ENCODE measurements around the gene GPR32. TPM values are rescaled to one million over a fixed set of nuclear protein-coding genes. Genes with fewer than 3 reads are reported as not detected.
A peak's percentile ranks its signal among the peaks of the same experiment; 100 is the strongest.

GPR32 gene
- total RNA-seq, 6 experiments from 2014 or later = not detected

DNA sequence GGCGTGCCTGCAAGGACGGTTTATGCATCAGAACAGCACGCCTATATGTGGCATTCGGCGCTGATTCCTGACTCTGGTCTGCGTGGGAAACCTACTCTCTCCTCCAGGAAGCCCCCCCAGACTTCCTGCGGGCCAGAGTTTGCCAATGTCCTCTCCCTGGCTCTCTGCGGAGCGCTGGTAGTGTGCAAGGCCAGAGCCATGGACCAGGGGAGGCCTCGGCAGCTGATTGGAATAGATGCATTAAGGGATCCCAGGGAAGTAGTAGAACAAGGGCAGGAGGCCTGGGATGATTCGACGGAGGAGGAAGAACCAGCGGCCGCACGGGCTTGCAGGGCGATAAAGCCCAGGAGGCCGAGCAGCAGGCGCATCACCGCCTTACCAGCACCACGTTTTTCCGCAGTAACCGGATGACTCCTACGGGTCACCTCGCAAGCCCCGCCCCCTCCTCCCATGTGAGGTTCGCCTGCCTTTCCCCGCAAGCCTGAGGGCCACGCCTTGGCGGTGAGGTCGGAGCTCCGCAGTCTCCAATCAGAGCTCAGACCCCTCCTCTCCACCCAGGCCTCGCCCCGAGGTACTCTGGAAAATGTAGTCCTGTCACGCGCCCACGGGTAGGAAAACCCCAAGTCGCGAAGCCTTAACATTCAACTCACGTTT is 42.1 kb upstream of the GPR32 start:
- no peaks in the 10 kb centered on the region for H3K36me3 ChIP-seq
- intact Hi-C loops (cut with DNase I) = no loop called here
- no peaks in the 10 kb centered on the region for H3K27me3 ChIP-seq
- no peaks in the 10 kb centered on the region for H3K9me3 ChIP-seq
- no peak overlapping the region for H3K27ac ChIP-seq
- peak in 2 of 4 donors; percentile 40 to 46 for ATAC-seq
- 6% methylated on average over 12 of the region's 39 CpGs for WGBS (ENCODE audit: insufficient coverage, low coverage, low lambda C conversion rate, missing lambda C conversion rate)
- no peak overlapping the region for H3K4me3 ChIP-seq
- peaks cover 0 to 4% (median 0%) of the 10 kb centered on the region in 4 donors for H3K4me1 ChIP-seq
- DNase-seq = peak; percentile 57 to 76 (median 68)
- TF ChIP-seq POLR2A (IDR thresholded peaks at IDR 0.05) = no peak
- TF ChIP-seq, protein P1, sequence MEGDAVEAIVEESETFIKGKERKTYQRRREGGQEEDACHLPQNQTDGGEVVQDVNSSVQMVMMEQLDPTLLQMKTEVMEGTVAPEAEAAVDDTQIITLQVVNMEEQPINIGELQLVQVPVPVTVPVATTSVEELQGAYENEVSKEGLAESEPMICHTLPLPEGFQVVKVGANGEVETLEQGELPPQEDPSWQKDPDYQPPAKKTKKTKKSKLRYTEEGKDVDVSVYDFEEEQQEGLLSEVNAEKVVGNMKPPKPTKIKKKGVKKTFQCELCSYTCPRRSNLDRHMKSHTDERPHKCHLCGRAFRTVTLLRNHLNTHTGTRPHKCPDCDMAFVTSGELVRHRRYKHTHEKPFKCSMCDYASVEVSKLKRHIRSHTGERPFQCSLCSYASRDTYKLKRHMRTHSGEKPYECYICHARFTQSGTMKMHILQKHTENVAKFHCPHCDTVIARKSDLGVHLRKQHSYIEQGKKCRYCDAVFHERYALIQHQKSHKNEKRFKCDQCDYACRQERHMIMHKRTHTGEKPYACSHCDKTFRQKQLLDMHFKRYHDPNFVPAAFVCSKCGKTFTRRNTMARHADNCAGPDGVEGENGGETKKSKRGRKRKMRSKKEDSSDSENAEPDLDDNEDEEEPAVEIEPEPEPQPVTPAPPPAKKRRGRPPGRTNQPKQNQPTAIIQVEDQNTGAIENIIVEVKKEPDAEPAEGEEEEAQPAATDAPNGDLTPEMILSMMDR (IDR thresholded peaks at IDR 0.05) = no peak

DNA sequence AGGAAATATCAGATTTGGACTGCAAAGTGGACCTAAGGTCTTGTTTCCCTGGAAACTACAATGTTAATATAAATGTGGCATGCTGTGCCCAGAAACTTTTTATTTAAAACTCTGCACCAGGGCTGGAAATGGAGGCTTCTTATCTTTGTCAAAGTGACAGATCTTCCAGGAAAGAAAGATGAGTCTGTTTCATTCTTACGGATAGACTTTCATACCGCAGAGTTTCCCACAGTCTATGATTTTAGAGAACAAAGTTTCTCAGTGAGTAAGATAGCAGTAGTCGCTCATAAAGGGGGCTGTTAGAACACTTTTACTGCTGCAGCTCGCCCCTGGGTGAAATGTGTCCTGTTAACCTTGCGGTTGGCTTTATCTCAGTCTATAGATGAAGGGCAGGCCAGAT is 40.4 kb upstream of the GPR32 start:
- H3K4me3 ChIP-seq = no peak overlapping the region
- H3K36me3 ChIP-seq = no peaks in the 10 kb centered on the region
- TF ChIP-seq POLR2A (IDR thresholded peaks at IDR 0.05) = no peak
- TF ChIP-seq, protein P1 (IDR thresholded peaks at IDR 0.05) = no peak
- intact Hi-C loops (cut with DNase I) = no loop called here
- no peaks in the 10 kb centered on the region for H3K27me3 ChIP-seq
- H3K9me3 ChIP-seq = no peaks in the 10 kb centered on the region
- 72% methylated on average over 5 of the region's 5 CpGs for WGBS (ENCODE audit: insufficient coverage, low coverage, low lambda C conversion rate, missing lambda C conversion rate)
- no peak overlapping the region for H3K27ac ChIP-seq
- no peak for ATAC-seq
- no peak for DNase-seq
- H3K4me1 ChIP-seq = no peaks in the 10 kb centered on the region

DNA sequence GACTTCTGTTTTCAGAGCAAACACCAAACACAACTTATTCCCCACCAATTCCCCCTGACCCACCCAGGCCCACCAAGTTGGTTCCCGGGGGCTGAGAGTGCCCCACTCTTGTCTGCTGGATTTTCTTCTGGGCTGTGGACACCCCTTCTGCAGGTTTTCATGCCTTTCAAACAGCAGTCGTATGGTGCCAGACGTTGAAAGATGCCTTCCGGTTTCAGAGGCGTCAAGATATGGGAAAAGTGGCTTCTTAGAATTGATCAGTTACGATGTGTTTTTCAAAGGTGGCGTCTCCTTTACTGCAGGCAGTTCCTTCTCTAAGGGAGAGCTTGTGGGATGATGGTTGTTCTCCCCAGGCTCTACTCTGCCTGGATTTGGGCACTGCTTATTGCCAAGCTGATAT is 34.4 kb upstream of the GPR32 start:
- TF ChIP-seq POLR2A (IDR thresholded peaks at IDR 0.05) = no peak
- TF ChIP-seq, protein P1 (IDR thresholded peaks at IDR 0.05) = no peak
- no peak overlapping the region for H3K27ac ChIP-seq
- no peaks in the 10 kb centered on the region for H3K9me3 ChIP-seq
- no peaks in the 10 kb centered on the region for H3K36me3 ChIP-seq
- no peaks in the 10 kb centered on the region for H3K4me1 ChIP-seq
- H3K27me3 ChIP-seq = no peaks in the 10 kb centered on the region
- DNase-seq = no peak
- intact Hi-C loops (cut with DNase I) = no loop called here
- no peak overlapping the region for H3K4me3 ChIP-seq
- 52% methylated on average over 7 of the region's 7 CpGs for WGBS (ENCODE audit: insufficient coverage, low coverage, low lambda C conversion rate, missing lambda C conversion rate)
- ATAC-seq = no peak

DNA sequence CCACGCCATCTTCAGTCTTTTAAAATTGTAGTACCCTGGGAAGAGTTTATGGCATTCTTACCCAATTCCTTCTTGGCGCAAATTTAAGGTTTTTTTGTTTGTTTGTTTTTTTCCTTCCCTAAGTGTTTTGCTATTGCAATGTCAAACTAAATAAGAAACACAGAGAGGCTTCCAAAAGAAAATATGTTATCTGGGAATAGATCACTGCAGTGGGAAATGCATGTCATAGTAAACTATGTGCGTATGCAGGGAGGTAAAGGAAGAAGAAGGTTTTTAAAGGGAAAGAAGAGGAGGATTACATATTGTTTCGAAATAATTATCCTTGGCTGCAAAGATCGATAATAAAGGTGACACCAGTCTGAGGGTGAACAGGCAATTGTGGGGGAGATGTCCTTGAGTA is 33.9 kb upstream of the GPR32 start:
- Histone ChIP-seq H3K4me1 (no peaks in the 10 kb centered on the region), H3K9me3 (no peaks in the 10 kb centered on the region), H3K27ac (no peak overlapping the region), H3K4me3 (no peak overlapping the region), H3K27me3 (no peaks in the 10 kb centered on the region), H3K36me3 (no peaks in the 10 kb centered on the region)
- WGBS (ENCODE audit: insufficient coverage, low coverage, low lambda C conversion rate, missing lambda C conversion rate) = 37% methylated on average over 5 of the region's 5 CpGs
- TF ChIP-seq POLR2A (IDR thresholded peaks at IDR 0.05) = no peak
- TF ChIP-seq, protein P1 (IDR thresholded peaks at IDR 0.05) = no peak
- intact Hi-C loops (cut with DNase I) = no loop called here
- no peak for ATAC-seq
- DNase-seq = no peak

Data from right lobe of liver (tissue), 6 donors.